CD4-positive, alpha-beta T cell treated with Interleukin-15 for 4 hours (primary cell): ENCODE measurements around the gene SYNGR4.

ENCODE experiments used
- DNase-seq: peaks from one replicate; pipeline ENCODE4 v3.0.0-alpha.2; 2020; ENCODE audit warnings: low spot score

The SYNGR4 gene

GRCh38 chr19:48341515-48342413, 22.4 kb upstream of the SYNGR4 start:
- no peak for DNase-seq

DNA sequence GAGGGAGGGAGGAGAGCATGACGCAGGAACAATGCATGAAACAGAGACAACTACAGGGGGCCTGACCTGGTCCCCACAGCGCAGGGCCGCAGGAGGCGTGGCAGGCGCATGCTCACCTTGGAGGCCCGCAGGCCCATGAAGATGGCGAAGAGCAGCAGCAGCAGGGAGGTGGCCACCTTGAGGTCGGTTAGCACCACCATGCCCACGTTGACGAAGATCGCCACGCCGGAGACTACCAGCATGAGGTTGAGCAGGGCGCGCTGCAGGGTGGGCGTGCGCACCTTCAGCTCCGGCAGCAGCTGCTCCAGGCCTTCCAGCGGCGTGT, 21.8 kb upstream of the SYNGR4 start:
- no peak for DNase-seq

DNA sequence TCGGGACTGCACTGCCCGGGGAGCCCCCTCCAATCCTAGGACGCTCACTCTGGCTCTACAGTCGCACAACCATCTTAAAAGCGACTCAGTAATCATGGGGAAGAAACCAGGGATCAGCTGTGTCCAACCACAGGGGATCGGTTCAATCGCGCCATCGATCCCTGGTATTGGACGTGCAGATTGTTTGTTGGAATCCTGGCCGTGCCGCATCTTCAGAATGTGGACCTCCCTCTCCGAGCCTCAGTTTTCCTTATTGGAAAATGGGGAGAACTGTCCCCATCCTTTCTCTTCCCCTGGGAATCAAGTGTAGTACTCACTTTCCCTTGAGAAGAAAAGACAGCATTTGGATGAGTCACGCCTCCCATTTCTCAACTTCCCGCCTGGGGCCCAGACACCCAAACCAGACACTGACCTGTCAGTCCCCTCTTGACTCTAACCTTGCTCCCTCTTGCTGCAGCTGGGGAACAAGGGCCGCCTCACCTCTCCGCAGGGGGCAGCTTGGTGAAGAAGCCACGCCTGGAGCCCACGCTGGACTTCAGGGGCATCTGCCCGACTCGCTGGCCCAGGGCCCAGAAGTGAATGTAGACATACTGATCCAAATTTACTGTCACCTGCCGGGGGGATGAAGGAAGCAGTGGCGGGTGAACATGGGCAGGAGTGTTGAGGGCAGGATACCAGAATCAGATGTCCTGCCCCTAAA, 21.2 kb upstream of the SYNGR4 start:
- DNase-seq = no peak

DNA sequence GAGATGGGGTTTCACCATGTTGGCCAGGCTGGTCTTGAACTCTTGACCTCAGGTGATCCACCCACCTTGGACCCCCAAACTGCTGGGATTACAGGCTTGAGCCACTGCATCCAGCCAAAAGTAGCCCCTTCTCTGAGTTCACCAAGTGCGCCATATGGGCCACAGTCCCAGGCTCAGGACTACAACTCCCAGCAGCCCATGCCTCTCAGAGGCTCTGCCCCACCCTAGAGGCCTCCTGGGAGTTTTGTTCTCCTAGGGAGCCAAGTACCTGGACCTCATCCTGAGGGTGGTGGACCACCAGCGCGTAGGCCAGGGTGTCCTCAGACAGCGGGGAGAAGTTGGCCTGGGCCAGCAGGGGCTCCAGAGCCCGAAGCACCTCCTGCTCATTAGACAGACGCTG, 19.3 kb upstream of the SYNGR4 start:
- DNase-seq = no peak

- no peak for DNase-seq
Observed at GRCh38 chr19:48346191-48346590, 18.0 kb upstream of the SYNGR4 start.

- no peak for DNase-seq
Observed at GRCh38 chr19:48348045-48348444, 16.1 kb upstream of the SYNGR4 start.

- DNase-seq = no peak
Observed at GRCh38 chr19:48348737-48349136, 15.4 kb upstream of the SYNGR4 start.

- no peak for DNase-seq
Observed at GRCh38 chr19:48350856-48351255, 13.3 kb upstream of the SYNGR4 start.

GRCh38 chr19:48351341-48351752, 12.8 kb upstream of the SYNGR4 start:
- peak; percentile 76 for DNase-seq

DNA sequence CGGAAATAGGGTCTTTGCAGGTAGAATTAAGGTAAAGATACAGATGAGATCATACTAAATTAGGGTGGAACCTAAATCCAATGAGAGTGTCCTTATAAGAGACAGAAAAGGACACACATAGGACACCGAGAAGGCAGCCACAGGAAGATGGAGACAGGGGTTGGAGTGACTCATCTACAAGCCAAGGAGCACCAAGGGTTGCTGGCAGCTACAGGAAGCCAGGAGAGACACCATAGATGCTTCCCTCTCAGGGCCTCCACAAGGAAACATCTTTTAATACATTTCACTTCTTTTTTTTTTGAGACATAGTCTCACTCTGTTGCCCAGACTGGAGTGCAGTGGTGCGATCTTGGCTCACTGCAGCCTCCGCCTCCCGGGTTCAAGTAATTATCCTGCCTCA, 10.5 kb upstream of the SYNGR4 start:
- DNase-seq = no peak

GRCh38 chr19:48354332-48354992, 9.7 kb upstream of the SYNGR4 start:
- DNase-seq = no peak

DNA sequence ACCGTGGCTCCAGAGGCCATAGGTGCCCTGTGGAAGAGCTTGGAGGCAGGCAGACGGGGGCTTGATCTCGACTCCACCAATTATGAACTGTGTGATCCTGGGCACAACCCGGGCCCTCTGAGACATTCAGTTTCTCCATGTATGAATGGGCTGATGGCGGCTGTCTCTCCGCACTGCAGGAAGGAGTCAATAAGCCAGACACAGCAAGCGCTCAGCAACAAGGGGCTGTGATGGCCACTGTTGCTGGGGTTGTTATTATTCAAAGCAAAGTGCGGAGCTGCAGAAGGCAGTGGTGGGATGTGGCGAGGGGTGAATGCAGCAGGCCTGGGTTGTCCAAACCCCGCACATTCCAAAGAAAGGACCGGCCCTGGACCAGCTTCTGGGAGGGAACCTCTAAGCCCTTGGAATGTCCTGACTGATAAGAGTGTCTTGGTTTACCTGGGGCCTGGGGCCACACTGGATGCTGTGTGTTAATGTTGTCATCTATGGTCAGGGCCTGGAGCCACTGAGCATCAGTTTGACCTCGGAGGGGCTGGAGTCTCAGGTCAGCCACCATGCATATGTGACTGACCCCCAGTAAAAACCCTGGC, 8.7 kb upstream of the SYNGR4 start:
- DNase-seq = no peak

DNA sequence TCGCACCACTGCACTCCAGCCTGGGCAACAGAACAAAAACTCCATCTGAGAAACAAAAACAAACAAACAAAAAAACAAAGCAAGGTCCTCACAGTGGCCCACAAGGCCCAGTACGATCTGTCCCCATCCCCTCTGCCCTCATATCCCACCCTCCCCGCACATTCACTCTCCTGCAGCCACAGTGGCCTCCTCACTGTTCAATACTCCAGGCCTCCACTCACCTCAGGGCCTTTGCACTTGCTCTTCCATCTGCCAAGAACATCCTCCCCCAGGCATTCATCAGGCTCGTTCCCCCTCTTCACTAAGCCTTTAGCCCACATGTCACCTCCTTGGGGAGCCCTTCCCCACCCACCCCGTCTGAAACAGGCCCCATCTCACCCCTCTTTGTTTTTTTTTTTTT, 5.0 kb upstream of the SYNGR4 start:
- DNase-seq = no peak

GRCh38 chr19:48361912-48362311, 2.3 kb upstream of the SYNGR4 start:
- no peak for DNase-seq

- DNase-seq = peak; percentile 88
Observed at GRCh38 chr19:48362716-48363499, 1.3 kb upstream of the SYNGR4 start.

- DNase-seq = no peak
Observed at GRCh38 chr19:48363500-48363809, 712 bp upstream of the SYNGR4 start.

DNA sequence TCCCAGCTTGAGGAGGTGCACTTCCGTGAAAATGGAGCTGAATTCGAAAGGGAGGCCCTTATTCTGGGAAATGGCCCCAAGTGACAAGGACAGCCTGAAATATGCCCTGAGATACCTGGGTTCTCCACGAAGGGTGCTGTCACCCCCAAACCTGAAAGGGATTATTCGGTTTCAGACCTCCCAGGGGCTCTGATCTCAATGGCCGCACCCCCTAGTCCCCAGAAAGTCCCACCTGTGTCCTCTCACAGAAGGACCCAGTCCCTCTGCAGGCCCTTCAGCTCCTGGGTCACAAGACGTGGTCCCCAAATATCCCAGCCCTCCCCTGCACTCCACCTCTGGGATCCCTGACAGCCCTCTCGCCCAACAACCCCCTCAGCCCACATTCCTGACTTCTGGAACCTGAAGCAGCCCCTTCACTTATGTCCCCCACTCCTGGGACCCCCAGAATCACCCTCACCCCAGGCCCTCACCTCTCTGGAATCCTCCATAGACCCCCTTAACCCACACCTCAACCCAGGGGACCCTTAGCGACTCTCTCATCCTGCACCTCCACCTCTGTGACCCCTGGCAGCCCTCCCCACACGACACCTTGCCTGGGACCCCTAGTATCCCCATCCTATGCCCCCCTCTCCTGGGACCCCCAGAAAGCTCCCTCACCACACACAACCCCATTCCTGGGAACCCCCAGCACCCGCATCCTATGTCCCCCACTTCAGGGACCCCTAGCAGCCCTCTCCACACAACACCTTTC, 606 bp downstream of the SYNGR4 start:
- no peak for DNase-seq

DNA sequence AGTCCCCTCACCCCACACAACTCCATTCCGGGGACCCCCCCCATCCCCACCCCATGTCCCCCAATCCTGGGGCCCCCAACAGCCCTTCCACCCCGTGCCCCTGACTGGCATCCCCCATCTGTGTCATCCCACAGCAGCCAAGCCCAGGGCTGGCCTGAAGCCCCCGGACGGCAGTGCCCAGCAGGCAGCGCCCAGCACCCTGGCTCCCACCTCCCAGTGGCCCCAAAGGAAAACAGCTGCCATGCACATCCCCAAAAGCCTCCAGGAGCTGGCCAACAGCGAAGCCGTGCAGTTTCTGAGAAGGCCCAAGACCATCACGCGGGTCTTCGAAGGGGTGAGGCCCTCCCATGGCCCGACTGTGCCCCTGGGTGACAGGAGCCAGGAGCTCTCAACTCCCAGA, 1.4 kb downstream of the SYNGR4 start:
- no peak for DNase-seq

DNA sequence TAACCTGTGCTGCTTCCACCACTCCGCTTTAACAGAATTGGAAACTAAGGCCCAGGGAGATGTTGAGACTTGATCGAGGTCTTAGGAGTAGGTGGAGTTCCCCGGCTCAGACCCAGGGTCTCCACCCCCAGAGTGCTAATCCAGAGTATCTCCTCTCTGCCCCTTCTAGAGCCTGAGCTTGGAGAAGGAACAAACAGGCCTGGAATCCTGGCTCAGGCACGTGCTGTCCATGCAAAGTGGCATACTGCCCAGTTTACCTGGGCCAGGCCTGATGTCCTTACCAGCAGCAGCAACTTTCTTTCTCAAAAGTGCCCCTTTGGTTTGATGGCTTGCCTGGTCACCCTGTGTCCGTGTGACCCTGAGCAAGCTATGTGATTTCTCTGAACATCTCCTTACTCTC, 3.7 kb downstream of the SYNGR4 start:
- DNase-seq = no peak

DNA sequence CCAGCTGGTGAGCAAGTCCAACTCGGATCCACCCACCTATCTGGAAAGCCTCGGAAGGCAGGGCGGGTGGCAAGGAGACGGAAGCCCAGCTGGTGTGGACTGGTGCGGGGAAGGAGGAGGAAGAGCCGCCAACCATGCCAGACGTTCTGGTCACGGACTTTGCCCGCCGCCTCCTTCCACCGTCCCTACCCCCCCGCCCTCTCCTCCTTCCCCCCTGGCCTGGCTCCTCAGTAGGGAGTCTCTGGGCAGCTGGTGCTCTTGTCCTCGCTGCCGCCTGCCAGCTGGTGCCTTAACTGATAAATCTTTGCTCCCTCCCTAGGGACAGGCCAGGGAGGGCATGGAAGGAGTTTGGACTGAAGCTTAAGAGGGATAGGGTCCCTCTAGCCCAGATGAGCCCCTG, 4.8 kb downstream of the SYNGR4 start:
- no peak for DNase-seq

- no peak for DNase-seq
Observed at GRCh38 chr19:48370955-48371354, 6.8 kb downstream of the SYNGR4 start.
